HepG2 (cell line): Measurements from ENCODE around the gene PPP1R15B. TPM values are rescaled to one million over a fixed set of nuclear protein-coding genes. Genes with fewer than 3 reads are reported as not detected.

Experiments used
- ATAC-seq: fragments of 200-7000 bp; cut with Tn5 transposase; 3 replicates; pipeline ENCODE4 v1.9.1; 2020; ENCODE audit warnings: mild to moderate bottlenecking, moderate library complexity
- BruUV-seq: library from RNA; stranded (reverse); fragments of 400-500 nt; replicated peaks from 2 replicates; lab custom pipeline; 2021; lab: Mats Ljungman, UMichigan
- CTCF ChIA-PET: fragments of 300-600 bp; formaldehyde crosslinking; extraction: SDS; loops from one replicate; lab custom pipeline; 2021; ENCODE audit warnings: low total read pairs, inconsistent platforms, low intra/inter-chr PET ratio; lab: Yijun Ruan, JAX
- POLR2A ChIA-PET: fragments of 350-600 bp; sonication (Branson Sonifier 250); formaldehyde crosslinking; loops from one replicate; lab custom pipeline; 2020; ENCODE audit warnings: antibody characterized with exemption, inconsistent platforms; lab: Yijun Ruan, JAX
- DNase-seq: peaks from one replicate; pipeline ENCODE4 v3.0.0-alpha.2; 2015; ENCODE audit warnings: low spot score
- FAIRE-seq: peaks from 3 replicates; lab custom pipeline; 2011; peaks lifted over from hg19 to GRCh38; lab: Jason Lieb, UNC
- H2AFZ ChIP-seq: one replicate; pipeline ENCODE4 v1.6.1; 2011; ENCODE audit warnings: low read length, inconsistent platforms
- H3K27ac ChIP-seq: fragments of 300-600 bp; 3 replicates; pipeline ENCODE4 v1.8.0; 2011; ENCODE audit warnings: mixed run types, mild to moderate bottlenecking, mixed read lengths, low read length, inconsistent platforms; ENCODE audit not compliant: insufficient read depth; ENCODE audit errors: extremely low read length
- H3K27me3 ChIP-seq, 2 experiments: fragments of 200-600 bp in 1 of 2; 2 replicates in 1 of 2; 3 replicates in 1 of 2; pipeline versions ENCODE4 v1.6.0 to v1.8.0; 2011; ENCODE audit warnings: low read length in 2 of 2, mild to moderate bottlenecking in 2 of 2, moderate library complexity in 2 of 2, inconsistent platforms in 1 of 2; ENCODE audit not compliant: insufficient read depth in 2 of 2, control insufficient read depth in 1 of 2
- H3K36me3 ChIP-seq, 2 experiments: fragments of 200-600 bp in 1 of 2; replicated peaks in 1 of 2; 2 replicates in 1 of 2; 3 replicates in 1 of 2; pipeline versions ENCODE4 v1.5.1 to v1.8.0; 2011; ENCODE audit warnings: low read length in 2 of 2, inconsistent platforms in 1 of 2; ENCODE audit not compliant: insufficient read depth in 2 of 2, control insufficient read depth in 1 of 2
- H3K4me1 ChIP-seq: 2 replicates; pipeline ENCODE4 v1.5.1; 2012; ENCODE audit warnings: low read length, inconsistent platforms; ENCODE audit not compliant: insufficient read depth
- H3K4me2 ChIP-seq: 2 replicates; pipeline ENCODE4 v1.6.0; 2011; ENCODE audit warnings: low read depth, low read length, inconsistent platforms
- H3K4me3 ChIP-seq, 3 experiments: fragments of 200-600 bp in 1 of 3; sonication (generic), shearing (Covaris generic) in 1 of 3; replicated peaks in 1 of 3; 2 replicates each; pipeline ENCODE4 v1.5.1; 2011 to 2016; ENCODE audit warnings: low read length in 3 of 3, inconsistent platforms in 2 of 3, low read depth in 2 of 3, mild to moderate bottlenecking in 2 of 3, control low read depth in 1 of 3, mixed read lengths in 1 of 3; ENCODE audit not compliant: insufficient read depth in 1 of 3
- H3K79me2 ChIP-seq: one replicate; pipeline ENCODE4 v1.6.1; 2011; ENCODE audit warnings: low read length, inconsistent platforms; ENCODE audit not compliant: insufficient read depth
- H3K9ac ChIP-seq: 2 replicates; pipeline ENCODE4 v1.6.0; 2011; ENCODE audit warnings: mild to moderate bottlenecking, low read depth, low read length, inconsistent platforms; ENCODE audit not compliant: insufficient read depth
- H3K9me3 ChIP-seq: 2 replicates; pipeline ENCODE4 v1.5.1; 2012; ENCODE audit warnings: mild to moderate bottlenecking, low read length
- H4K20me1 ChIP-seq: 2 replicates; pipeline ENCODE4 v1.6.0; 2011; ENCODE audit warnings: inconsistent platforms, mild to moderate bottlenecking, low read length, moderate library complexity; ENCODE audit not compliant: insufficient read depth
- CCDC6 ChIP-seq: sonication (generic); formaldehyde crosslinking; IDR thresholded peaks from 2 replicates; pipeline ENCODE4 v1.8.1; 2022; ENCODE audit warnings: mild to moderate bottlenecking, missing genetic modification reagents, moderate library complexity
- EEA1 ChIP-seq: sonication (generic); formaldehyde crosslinking; IDR thresholded peaks from 2 replicates; pipeline ENCODE4 v1.5.1; 2020; ENCODE audit warnings: mild to moderate bottlenecking, missing genetic modification reagents, borderline replicate concordance
- NR3C1 ChIP-seq: sonication (generic); formaldehyde crosslinking; IDR thresholded peaks from 2 replicates; pipeline ENCODE4 v1.4.0; 2020; ENCODE audit warnings: missing genetic modification reagents
- POLR2AphosphoS5 ChIP-seq: IDR thresholded peaks from 2 replicates; pipeline ENCODE4 v1.6.1; 2012; ENCODE audit warnings: low read depth, low read length
- RAD51 ChIP-seq: fragments of 450-650 bp; IDR thresholded peaks from 2 replicates; pipeline ENCODE4 v1.6.1; 2016; ENCODE audit warnings: borderline replicate concordance
- SMAD3 ChIP-seq: sonication (generic); formaldehyde crosslinking; IDR thresholded peaks from 2 replicates; pipeline ENCODE4 v1.4.0; 2020; ENCODE audit warnings: missing genetic modification reagents
- TSC22D2 ChIP-seq: sonication (generic); formaldehyde crosslinking; IDR thresholded peaks from 2 replicates; pipeline ENCODE4 v1.5.1; 2020; ENCODE audit warnings: missing genetic modification reagents, mild to moderate bottlenecking, borderline replicate concordance
- YEATS2 ChIP-seq: sonication (generic); formaldehyde crosslinking; IDR thresholded peaks from 2 replicates; pipeline ENCODE4 v1.4.0; 2020; ENCODE audit warnings: missing genetic modification reagents, borderline replicate concordance
- ZNF230 ChIP-seq: sonication (generic); formaldehyde crosslinking; IDR thresholded peaks from 2 replicates; pipeline ENCODE4 v1.4.0; 2020; ENCODE audit warnings: mild to moderate bottlenecking, missing genetic modification reagents
- ZNF703 ChIP-seq: sonication (generic); formaldehyde crosslinking; IDR thresholded peaks from 2 replicates; pipeline ENCODE4 v1.5.1; 2020; ENCODE audit warnings: missing genetic modification reagents, mild to moderate bottlenecking, moderate library complexity, borderline replicate concordance
- WGBS: methylation state at CpG from one replicate; pipeline ENCODE4 v1.1.6; 2017; ENCODE audit warnings: low lambda C conversion rate; 5-methylcytosine and 5-hydroxymethylcytosine counted together
- in situ Hi-C: cut with HindIII; loops from 2 replicates; pipeline ENCODE4 v1.10.0; 2017; ENCODE audit warnings: low pct_unique_long_range_greater_than_20kb; ENCODE audit not compliant: extremely low pct_ligation_motif_present
- intact Hi-C: fragments of 100-400 bp; cut with micrococcal nuclease; formaldehyde crosslinking; loops from one replicate; pipeline ENCODE4 v1.10.0; 2022; ENCODE audit not compliant: unreplicated experiment
- polyA plus RNA-seq, 8 experiments: library from polyadenylated mRNA; depleted of rRNA in 3 of 8; stranded (reverse) in 7 of 8; unstranded in 1 of 8; fragments of >200 nt; fragmentation: Illumina TruSeq in 4 of 8; extraction: Trizol in 4 of 8; gene quantifications; 2 replicates each; pipeline versions ENCODE4 v1.2.1 to v1.2.3, GENCODE V29; 2011 to 2016; ENCODE audit warnings: low read depth in 4 of 8, missing spikeins in 1 of 8, mixed read lengths in 1 of 8; ENCODE audit not compliant: insufficient read depth in 1 of 8
- total RNA-seq, 5 experiments: library from RNA; depleted of rRNA; stranded (reverse); fragments of >200 nt; fragmentation: Illumina TruSeq; extraction: Trizol; gene quantifications; 2 replicates each; pipeline ENCODE4 v1.2.3, GENCODE V29; 2016; ENCODE audit warnings: low read depth in 1 of 5

PPP1R15B gene
- total and polyA plus RNA-seq, 2 of the 13 experiments (the other 11 are each of a cell fraction or from before 2014, with no cell fraction given): 13.4 to 23.8 TPM

- TF ChIP-seq ZNF230 (CRISPR knock-in tag) (no peak), RAD51 (no peak), ZNF703 (CRISPR knock-in tag) (0 out of 2 replicates have a peak, but pooled peaks have one; percentile 3), SMAD3 (CRISPR knock-in tag) (no peak), EEA1 (CRISPR knock-in tag) (no peak; the same call in 1 of the 2 replicates)
These were observed 748 bp downstream of the PPP1R15B start (continued) for GRCh38 chr1:204410688-204411450.

- Histone ChIP-seq H2AFZ (no peak overlapping the region), H3K4me2 (peak overlapping the region; percentile 81), H4K20me1 (peaks cover 58% of the 10 kb centered on the region), H3K27me3 (no peaks in the 10 kb centered on the region; a peak in 1 of 5 replicates), H3K4me1 (peaks cover 22% of the 10 kb centered on the region), H3K79me2 (peaks cover 65% of the 10 kb centered on the region), H3K9ac (peak overlapping the region; percentile 98), H3K36me3 (0 out of 5 replicates have a peak, but pooled peaks cover 2 to 8% of the 10 kb centered on the region in 2 experiments), H3K4me3 (peak overlapping the region; percentile 95 to 99 (median 98)), H3K9me3 (no peaks in the 10 kb centered on the region), H3K27ac (peak overlapping the region; percentile 93)
- TF ChIP-seq NR3C1 (CRISPR knock-in tag): no peak
- TF ChIP-seq CCDC6 (CRISPR knock-in tag): 0 out of 2 replicates have a peak, but pooled peaks have one; percentile 17
- TF ChIP-seq TSC22D2 (CRISPR knock-in tag): 0 out of 2 replicates have a peak, but pooled peaks have one; percentile 24
- TF ChIP-seq YEATS2 (CRISPR knock-in tag): peak; percentile 1; the same call in 1 of the 2 replicates
- peak; percentile 8; the same call in 1 of the 2 replicates for TF ChIP-seq POLR2AphosphoS5
- POLR2A ChIA-PET: interaction anchor here (0.7 to 2.1 kb wide), 5 partner anchors 11 to 196 kb away, joined by 3 to 19 read pairs (median 3); partner anchors contain the start of gene GOLT1A
- DNase-seq (no peak), FAIRE-seq (no peak), ATAC-seq (peak; percentile 38)
- intact Hi-C loops: loop anchor here (5.0 kb wide), 1 partner anchor 97 kb away; no protein-coding TSS in a partner anchor
- WGBS: 0% methylated on average over 4 of the region's 10 CpGs
- no TSS peak for BruUV-seq
- in situ Hi-C loops: no loop called here
- CTCF ChIA-PET: no interaction called here
These were observed 1.6 kb downstream of the PPP1R15B start for GRCh38 chr1:204409836-204410687.
